ENCODE measurements around the gene CIAO2B. TPM values are rescaled to one million over a fixed set of nuclear protein-coding genes. Genes with fewer than 3 reads are reported as not detected.
"Not testable (repeated sequence)": the region's sequence is repeated elsewhere in the genome, so short reads cannot be mapped to it uniquely, and the experiment has no call there.

CIAO2B gene
- total and polyA plus RNA-seq, 3 experiments from 2014 or later = 132 to 176 (median 164) TPM

GRCh38 chr16:66961065-66961744 lies 27.0 kb upstream of the CIAO2B start, which contains the start of gene CES3:
TSS of gene CES3 (plus strand) at chr16:66961266. CDS start at chr16:66961308, 42 bp downstream.
- no peaks in the 10 kb centered on the region for H3K36me3 ChIP-seq (ENCODE audit: insufficient read depth, low read length)
- H3K27me3 ChIP-seq (ENCODE audit: insufficient read depth, low read length, poor library complexity, severe bottlenecking) = no peaks in the 10 kb centered on the region
- no peak within 1 kb of the TSS for H3K4me3 ChIP-seq (ENCODE audit: low read length)
- no peaks in the 10 kb centered on the region for H3K36me3 Mint-ChIP-seq
- no peaks in the 10 kb centered on the region for H3K9me3 ChIP-seq (ENCODE audit: low read length)
- H3K27ac ChIP-seq (ENCODE audit: low read depth, low read length) = peak within 1 kb of the TSS; percentile 24
- peaks cover 0 to 6% (median 2%) of the 10 kb centered on the region in 3 donors for H3K4me1 Mint-ChIP-seq
- CTCF ChIA-PET = interaction anchor here (0.6 to 1.2 kb wide), 5 partner anchors 9 to 298 kb away, joined by 3 to 6 read pairs (median 5); no protein-coding TSS in a partner anchor
- H3K9me3 Mint-ChIP-seq = no peaks in the 10 kb centered on the region
- H3K4me1 ChIP-seq (ENCODE audit: insufficient read depth, low read length) = no peaks in the 10 kb centered on the region
- peaks cover 7 to 14% of the 10 kb centered on the region in 2 donors for H3K27me3 Mint-ChIP-seq
- peak within 1 kb of the TSS in 2 of 8 donors; percentile 3 to 47 for H3K27ac Mint-ChIP-seq
- POLR2A ChIA-PET = no interaction called here
- DNase-seq = peak; percentile 18 to 56 (median 21)
- H3K4me3 Mint-ChIP-seq = no peak within 1 kb of the TSS

GRCh38 chr16:66960270-66960669 lies 26.1 kb upstream of the CIAO2B start:
- no peak overlapping the region for H3K27ac Mint-ChIP-seq
- no peak for DNase-seq
- POLR2A ChIA-PET = no interaction called here
- peaks cover 0 to 6% (median 2%) of the 10 kb centered on the region in 3 donors for H3K4me1 Mint-ChIP-seq
- H3K27ac ChIP-seq (ENCODE audit: low read depth, low read length) = no peak overlapping the region
- peaks cover 5 to 14% of the 10 kb centered on the region in 2 donors for H3K27me3 Mint-ChIP-seq
- no peaks in the 10 kb centered on the region for H3K27me3 ChIP-seq (ENCODE audit: insufficient read depth, low read length, poor library complexity, severe bottlenecking)
- no peak overlapping the region for H3K4me3 ChIP-seq (ENCODE audit: low read length)
- H3K36me3 ChIP-seq (ENCODE audit: insufficient read depth, low read length) = no peaks in the 10 kb centered on the region
- H3K9me3 Mint-ChIP-seq = no peaks in the 10 kb centered on the region
- no peaks in the 10 kb centered on the region for H3K9me3 ChIP-seq (ENCODE audit: low read length)
- H3K36me3 Mint-ChIP-seq = no peaks in the 10 kb centered on the region
- no peaks in the 10 kb centered on the region for H3K4me1 ChIP-seq (ENCODE audit: insufficient read depth, low read length)
- CTCF ChIA-PET = interaction anchor here (1.2 kb wide), 2 partner anchors 195 to 225 kb away, joined by 4 to 6 read pairs; no protein-coding TSS in a partner anchor
- H3K4me3 Mint-ChIP-seq = no peak overlapping the region

- H3K4me1 Mint-ChIP-seq = peaks cover 0 to 6% (median 2%) of the 10 kb centered on the region in 3 donors
- H3K27ac Mint-ChIP-seq = no peak overlapping the region
- DNase-seq = no peak
- POLR2A ChIA-PET = no interaction called here
- Histone ChIP-seq H3K27me3 (ENCODE audit: insufficient read depth, low read length, poor library complexity, severe bottlenecking) (no peaks in the 10 kb centered on the region), H3K9me3 (ENCODE audit: low read length) (no peaks in the 10 kb centered on the region), H3K27ac (ENCODE audit: low read depth, low read length) (no peak overlapping the region), H3K4me1 (ENCODE audit: insufficient read depth, low read length) (no peaks in the 10 kb centered on the region), H3K36me3 (ENCODE audit: insufficient read depth, low read length) (no peaks in the 10 kb centered on the region), H3K4me3 (ENCODE audit: low read length) (no peak overlapping the region)
- H3K4me3 Mint-ChIP-seq = no peak overlapping the region
- CTCF ChIA-PET = interaction anchor here (0.7 to 1.3 kb wide), 4 partner anchors 10 to 223 kb away, joined by 3 to 4 read pairs (median 4); no protein-coding TSS in a partner anchor
- H3K9me3 Mint-ChIP-seq = no peaks in the 10 kb centered on the region
- H3K27me3 Mint-ChIP-seq = peaks cover 4 to 9% of the 10 kb centered on the region in 2 donors
- H3K36me3 Mint-ChIP-seq = no peaks in the 10 kb centered on the region
These were observed 25.5 kb upstream of the CIAO2B start for GRCh38 chr16:66959704-66960161.

GRCh38 chr16:66958857-66959703 lies 24.9 kb upstream of the CIAO2B start:
- ChIA-PET CTCF (interaction anchor here (0.6 to 1.3 kb wide), 5 partner anchors 9 to 245 kb away, joined by 3 to 4 read pairs (median 3); no protein-coding TSS in a partner anchor), POLR2A (no interaction called here)
- H3K9me3 ChIP-seq (ENCODE audit: low read length) = no peaks in the 10 kb centered on the region
- Mint-ChIP-seq H3K4me1 (peaks cover 0 to 6% (median 2%) of the 10 kb centered on the region in 3 donors), H3K36me3 (no peaks in the 10 kb centered on the region), H3K9me3 (no peaks in the 10 kb centered on the region), H3K27ac (peak overlapping the region in 1 of 8 donors; percentile 22), H3K4me3 (no peak overlapping the region), H3K27me3 (peaks cover 4 to 6% of the 10 kb centered on the region in 2 donors)
- no peaks in the 10 kb centered on the region for H3K36me3 ChIP-seq (ENCODE audit: insufficient read depth, low read length)
- H3K27me3 ChIP-seq (ENCODE audit: insufficient read depth, low read length, poor library complexity, severe bottlenecking) = no peaks in the 10 kb centered on the region
- DNase-seq = no peak
- H3K4me1 ChIP-seq (ENCODE audit: insufficient read depth, low read length) = no peaks in the 10 kb centered on the region
- no peak overlapping the region for H3K4me3 ChIP-seq (ENCODE audit: low read length)
- no peak overlapping the region for H3K27ac ChIP-seq (ENCODE audit: low read depth, low read length)

- H3K4me3 Mint-ChIP-seq; H3K4me3 ChIP-seq (ENCODE audit: low read length); H3K27me3 ChIP-seq (ENCODE audit: insufficient read depth, low read length, poor library complexity, severe bottlenecking); DNase-seq; H3K9me3 Mint-ChIP-seq; H3K27ac Mint-ChIP-seq; H3K36me3 ChIP-seq (ENCODE audit: insufficient read depth, low read length); H3K9me3 ChIP-seq (ENCODE audit: low read length); CTCF ChIA-PET; H3K4me1 ChIP-seq (ENCODE audit: insufficient read depth, low read length); POLR2A ChIA-PET; H3K27ac ChIP-seq (ENCODE audit: low read depth, low read length); H3K4me1 Mint-ChIP-seq: not testable (repeated sequence)
- H3K36me3 Mint-ChIP-seq = peaks cover 0 to 11% (median 0%) of the 10 kb centered on the region in 3 donors
- peaks cover 16 to 26% of the 10 kb centered on the region in 2 donors for H3K27me3 Mint-ChIP-seq
These were observed 21.9 kb upstream of the CIAO2B start for GRCh38 chr16:66956154-66956457.

- H3K9me3 ChIP-seq (ENCODE audit: low read length); H3K27ac ChIP-seq (ENCODE audit: low read depth, low read length); CTCF ChIA-PET; H3K36me3 ChIP-seq (ENCODE audit: insufficient read depth, low read length); H3K4me1 ChIP-seq (ENCODE audit: insufficient read depth, low read length); H3K27ac Mint-ChIP-seq; H3K4me3 Mint-ChIP-seq; DNase-seq; H3K4me3 ChIP-seq (ENCODE audit: low read length); H3K27me3 ChIP-seq (ENCODE audit: insufficient read depth, low read length, poor library complexity, severe bottlenecking); POLR2A ChIA-PET; H3K9me3 Mint-ChIP-seq; H3K4me1 Mint-ChIP-seq: not testable (repeated sequence)
- Mint-ChIP-seq H3K36me3 (peaks cover 0 to 11% (median 0%) of the 10 kb centered on the region in 3 donors), H3K27me3 (peaks cover 17 to 29% of the 10 kb centered on the region in 2 donors)
These were observed 21.4 kb upstream of the CIAO2B start for GRCh38 chr16:66955363-66956153.

GRCh38 chr16:66954097-66954659 lies 20.0 kb upstream of the CIAO2B start:
- no peaks in the 10 kb centered on the region for H3K9me3 ChIP-seq (ENCODE audit: low read length)
- H3K4me1 ChIP-seq (ENCODE audit: insufficient read depth, low read length) = no peaks in the 10 kb centered on the region
- H3K4me3 ChIP-seq (ENCODE audit: low read length) = no peak overlapping the region
- peaks cover 0 to 4% (median 0%) of the 10 kb centered on the region in 5 donors for H3K9me3 Mint-ChIP-seq
- no peak overlapping the region for H3K27ac ChIP-seq (ENCODE audit: low read depth, low read length)
- H3K27me3 ChIP-seq (ENCODE audit: insufficient read depth, low read length, poor library complexity, severe bottlenecking) = peaks cover 12% of the 10 kb centered on the region
- peaks cover 0 to 6% (median 3%) of the 10 kb centered on the region in 3 donors for H3K4me1 Mint-ChIP-seq
- peak overlapping the region in 1 of 7 donors; percentile 11 for H3K4me3 Mint-ChIP-seq
- H3K27ac Mint-ChIP-seq = peak overlapping the region in 2 of 8 donors; percentile 31 to 40
- H3K27me3 Mint-ChIP-seq = peaks cover 24 to 42% of the 10 kb centered on the region in 2 donors
- H3K36me3 Mint-ChIP-seq = peaks cover 0 to 11% (median 0%) of the 10 kb centered on the region in 3 donors
- no peaks in the 10 kb centered on the region for H3K36me3 ChIP-seq (ENCODE audit: insufficient read depth, low read length)
- peak; percentile 52 to 77 (median 58) for DNase-seq
- CTCF ChIA-PET = interaction anchor here (0.7 to 2.4 kb wide), 11 partner anchors 11 to 244 kb away, joined by 3 to 6 read pairs (median 3); no protein-coding TSS in a partner anchor
- POLR2A ChIA-PET = no interaction called here
